ENCODE results near the gene BICDL1.
A peak's percentile ranks its signal among the peaks of the same experiment; 100 is the strongest.

The BICDL1 gene

DNA sequence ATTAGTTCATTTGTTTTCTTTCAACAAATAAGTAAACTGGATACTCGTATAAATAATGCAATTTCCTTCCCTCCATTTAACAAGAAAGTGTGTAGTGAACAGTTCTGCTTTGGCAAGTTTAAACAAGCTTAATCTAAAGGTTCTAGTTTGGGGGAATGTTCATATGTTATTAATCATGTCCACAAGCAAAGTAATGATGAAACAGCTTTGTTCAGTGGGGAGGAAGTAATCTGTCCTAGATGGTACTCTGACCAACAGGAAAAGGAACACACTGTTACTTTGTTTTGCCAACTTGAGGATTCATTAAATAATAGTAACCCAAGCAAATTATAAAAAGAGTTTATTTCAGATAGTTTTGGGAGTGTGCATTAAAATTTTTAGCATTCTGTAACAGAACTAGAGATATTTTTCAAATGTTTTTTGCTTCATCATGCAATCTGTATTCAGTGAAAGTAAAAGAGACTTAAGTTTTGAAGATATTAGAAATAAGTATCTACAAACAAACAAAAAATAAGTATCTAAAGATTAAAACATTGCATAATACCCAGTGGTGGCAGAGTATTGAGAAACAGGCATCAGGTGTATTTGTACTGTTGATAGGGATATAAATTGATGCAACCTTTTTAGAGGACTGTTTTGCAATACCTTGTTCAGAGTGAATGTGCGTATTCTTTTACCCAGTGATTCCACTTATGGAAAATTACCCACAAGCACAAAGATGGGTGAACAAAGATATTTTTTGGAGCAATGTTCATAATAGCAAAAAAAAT, 66.4 kb downstream of the BICDL1 start:
- DNase-seq, result no peak

DNA sequence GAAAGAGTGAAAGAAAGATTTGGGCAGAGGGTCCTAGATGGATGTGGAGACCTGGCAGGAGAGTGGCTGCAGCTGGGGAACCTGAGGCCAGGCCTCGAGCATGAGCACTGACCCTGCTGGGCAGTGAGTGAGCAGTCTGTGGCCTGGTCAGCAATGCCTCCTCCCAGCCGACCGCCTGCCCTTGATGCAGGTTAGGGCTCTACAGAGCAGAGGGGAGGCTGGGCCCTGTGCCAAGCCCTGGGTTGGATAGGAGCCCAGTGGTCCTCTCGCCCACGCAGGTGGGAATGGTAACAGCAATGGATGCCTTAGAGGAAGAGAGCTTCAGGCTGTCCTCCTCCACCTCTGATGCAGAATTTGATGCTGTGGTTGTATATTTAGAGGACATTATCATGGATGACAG, 67.7 kb downstream of the BICDL1 start:
- DNase-seq, result no peak

DNA sequence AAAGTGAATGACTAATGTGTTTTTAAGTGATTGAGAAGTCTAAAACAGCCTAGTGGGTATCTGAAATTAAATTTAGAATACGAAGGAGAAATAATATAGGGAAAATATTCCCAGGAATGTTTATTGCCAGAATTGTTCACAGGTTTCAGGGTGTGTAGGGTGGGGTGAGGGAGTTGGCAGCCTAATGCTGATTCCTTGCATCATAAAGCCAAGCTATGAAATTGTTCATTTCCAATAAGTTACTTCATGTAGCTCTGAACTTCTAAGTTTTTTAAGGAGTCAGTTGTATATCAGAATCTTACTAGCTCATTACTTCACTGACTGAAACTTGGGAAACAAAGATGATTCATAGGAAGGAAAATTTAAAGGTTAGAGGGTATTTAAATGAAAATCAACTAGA, 71.2 kb downstream of the BICDL1 start:
- DNase-seq, result no peak

DNA sequence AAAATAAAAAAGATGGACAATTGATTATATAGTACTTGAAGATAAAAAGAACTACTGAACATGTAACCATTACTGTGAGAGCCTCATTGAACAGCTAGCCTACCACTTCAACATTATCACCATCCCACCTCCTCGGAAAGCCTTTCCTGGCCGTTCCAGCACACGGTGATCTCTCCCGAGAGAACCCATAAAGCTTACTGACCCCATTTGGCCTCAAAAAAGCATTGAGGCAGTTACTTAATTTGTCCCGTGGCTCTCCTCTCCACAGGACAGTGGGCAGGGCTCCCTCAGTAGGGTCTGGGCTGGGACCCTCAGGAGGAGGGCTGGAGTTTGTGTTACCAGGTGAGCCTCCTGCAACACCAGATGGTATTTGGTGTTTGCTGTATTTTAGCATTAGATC, 71.7 kb downstream of the BICDL1 start:
- DNase-seq, result no peak

DNA sequence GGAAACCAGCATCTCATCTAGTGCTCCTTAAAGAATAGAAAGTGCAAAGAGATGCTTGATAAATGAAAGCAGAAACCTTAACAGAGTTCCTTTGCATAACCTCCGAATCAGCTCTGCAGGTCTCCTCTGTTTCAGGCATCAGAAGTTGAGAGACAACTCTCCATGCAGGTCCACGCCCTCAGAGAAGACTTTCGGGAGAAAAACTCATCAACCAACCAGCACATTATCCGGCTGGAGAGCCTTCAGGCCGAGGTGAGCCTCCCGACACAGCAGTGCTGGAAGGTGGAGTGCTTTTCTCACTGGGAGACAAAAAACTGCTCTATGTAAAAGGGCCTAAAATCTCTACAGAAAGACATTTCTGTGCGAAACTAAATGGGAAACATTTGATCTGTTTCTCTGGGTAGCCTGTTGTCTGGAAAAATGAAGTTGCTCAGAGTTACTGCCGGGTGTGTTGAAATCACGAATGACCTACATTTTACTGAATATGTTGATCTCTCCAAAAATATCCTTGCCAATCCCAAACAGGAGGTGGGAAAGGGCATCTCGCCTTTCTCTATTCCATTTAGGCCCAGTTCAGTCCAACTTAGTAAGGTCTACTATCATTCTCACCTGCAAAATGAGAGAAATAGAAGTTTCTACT, 72.7 kb downstream of the BICDL1 start:
- DNase-seq, result no peak

DNA sequence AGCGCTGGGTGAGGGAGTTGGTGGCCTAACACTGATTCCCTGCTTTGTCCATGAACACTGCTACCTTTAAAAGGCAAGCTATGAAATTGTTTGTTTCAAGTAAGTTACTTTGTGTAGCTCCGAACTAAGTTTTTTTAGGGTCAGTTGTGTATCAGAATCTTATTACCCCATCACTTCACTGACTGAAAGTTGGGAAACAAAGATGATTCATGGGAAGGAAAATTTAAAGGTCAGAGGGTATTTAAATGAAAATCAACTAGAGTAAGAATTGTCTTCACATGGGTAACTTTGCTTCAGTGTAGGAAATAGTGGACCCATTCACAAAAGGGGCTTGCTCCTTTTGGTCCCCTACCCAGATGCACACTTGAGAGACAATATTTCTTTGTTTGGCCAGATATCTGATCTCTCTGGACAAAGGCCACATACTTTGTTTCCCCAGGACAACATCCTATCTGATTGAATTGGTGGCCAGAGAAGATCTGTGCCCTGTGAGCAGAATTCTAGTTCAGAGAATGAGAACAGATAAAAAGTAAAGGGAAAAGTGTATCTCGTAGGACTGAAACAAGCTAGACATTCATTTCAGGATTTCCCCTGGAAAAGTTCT, 74.0 kb downstream of the BICDL1 start:
- no peak for DNase-seq

DNA sequence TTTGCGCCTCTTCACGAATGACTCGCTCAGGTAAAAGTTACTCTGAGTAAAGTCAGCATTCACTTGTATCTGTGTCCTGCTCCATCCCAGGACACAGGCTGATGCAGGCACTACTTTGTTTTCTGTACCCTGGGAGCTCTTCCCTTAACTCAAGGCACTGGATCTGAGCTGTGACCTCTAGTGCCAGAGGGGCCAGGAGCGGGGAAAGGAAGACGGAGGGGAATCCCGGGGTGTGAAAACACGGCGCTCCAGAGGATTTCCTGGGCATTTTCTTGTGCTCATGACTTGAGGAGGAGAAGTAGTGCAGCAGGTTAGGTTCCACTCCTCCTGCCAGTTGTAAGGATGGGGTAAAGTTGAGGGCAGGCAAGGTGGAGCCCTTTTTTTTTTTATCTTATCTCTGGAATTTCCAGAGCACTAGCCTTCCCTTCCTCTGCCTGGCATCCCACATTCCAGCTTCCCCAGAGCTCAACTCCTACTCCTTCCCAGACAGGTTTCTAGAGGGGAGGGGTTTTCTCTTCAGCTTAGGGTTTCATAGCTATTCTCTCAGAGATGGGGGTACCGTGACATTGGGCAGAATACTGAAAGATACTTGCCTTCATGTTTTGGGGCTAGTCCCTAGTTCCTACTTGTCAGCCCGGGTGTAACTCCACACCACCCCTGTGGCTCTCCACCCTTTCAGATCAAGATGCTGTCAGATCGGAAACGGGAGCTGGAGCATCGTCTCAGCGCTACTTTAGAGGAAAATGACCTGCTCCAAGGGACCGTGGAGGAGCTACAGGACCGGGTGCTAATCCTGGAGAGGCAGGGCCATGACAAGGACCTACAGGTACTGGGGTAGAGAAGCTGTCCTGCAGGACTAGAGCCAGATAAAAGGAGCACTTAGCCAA, 75.3 kb downstream of the BICDL1 start:
- DNase-seq, result no peak

DNA sequence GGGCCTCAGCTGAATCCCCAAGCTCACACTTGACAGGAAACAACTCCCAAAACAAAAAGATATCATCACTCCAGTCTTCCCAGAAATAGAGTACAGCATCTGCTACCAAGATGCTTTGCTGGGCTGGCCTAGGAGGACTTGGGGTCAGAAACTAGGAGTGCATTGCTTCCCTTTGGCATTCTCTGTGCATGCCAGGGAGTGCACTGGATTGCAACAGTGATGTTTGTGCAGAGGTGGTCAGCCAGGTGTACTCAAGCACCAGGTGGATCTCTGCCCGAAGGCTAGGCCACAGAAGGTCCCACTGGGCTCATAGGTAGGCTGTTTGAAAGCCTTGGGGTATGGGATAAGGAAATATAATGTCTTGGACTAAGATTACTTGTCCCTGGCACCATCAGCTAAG, 76.4 kb downstream of the BICDL1 start:
- no peak for DNase-seq

DNA sequence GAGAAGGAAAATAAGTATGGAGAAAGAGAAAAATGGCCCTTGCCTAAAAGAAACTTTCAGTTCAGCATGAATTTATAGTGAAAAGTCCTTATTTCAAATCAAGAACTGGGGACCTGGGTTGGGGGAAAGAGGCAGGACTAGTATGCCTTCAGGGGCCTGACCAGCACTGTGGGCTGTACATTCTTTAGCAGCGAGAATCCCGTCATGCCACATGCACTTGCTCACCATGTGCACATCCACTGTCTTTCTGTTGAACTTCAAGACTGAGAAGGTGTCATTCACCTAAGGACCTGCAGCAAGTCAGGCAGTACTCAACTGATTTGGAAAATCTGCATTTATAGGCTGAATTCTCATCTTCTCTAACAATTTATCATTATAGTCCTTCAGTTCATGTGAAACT, 77.3 kb downstream of the BICDL1 start:
- DNase-seq, result no peak

DNA sequence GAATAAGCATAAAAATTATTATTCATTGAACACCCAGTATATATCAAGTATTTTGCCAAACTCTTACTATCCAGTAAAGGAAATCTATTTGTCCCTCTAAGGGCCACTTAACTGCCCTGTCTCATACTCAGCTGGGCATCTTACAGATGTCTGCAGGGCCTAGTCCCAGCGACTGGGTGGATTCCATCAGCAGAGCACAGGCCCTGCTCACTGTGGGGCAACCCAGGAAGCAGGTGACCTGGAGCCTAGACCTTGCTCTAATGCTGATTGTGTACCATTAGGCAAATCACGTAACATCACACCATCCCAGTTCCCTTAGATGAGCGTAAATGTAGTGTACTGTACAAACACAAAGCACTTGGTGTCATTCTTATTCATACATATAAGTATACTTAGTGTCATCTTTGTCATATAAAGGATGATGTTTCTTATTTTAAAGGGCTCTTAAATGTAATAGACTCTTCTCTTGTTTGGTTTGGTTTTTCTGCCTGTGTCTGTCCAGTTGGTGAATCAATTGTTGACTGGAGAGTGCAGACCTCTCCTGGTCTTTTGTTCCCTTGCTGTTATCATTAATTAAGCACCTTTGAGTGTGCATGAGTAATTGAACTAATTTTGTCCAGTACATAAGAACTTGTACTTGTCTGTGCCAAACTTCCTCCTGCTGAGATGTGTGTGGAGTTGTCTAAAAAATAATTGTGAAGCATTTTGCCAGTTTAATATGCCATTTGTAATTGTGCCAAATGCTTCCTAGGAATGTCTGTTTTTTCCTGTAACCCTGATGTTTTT, 78.2 kb downstream of the BICDL1 start:
- no peak for DNase-seq

DNA sequence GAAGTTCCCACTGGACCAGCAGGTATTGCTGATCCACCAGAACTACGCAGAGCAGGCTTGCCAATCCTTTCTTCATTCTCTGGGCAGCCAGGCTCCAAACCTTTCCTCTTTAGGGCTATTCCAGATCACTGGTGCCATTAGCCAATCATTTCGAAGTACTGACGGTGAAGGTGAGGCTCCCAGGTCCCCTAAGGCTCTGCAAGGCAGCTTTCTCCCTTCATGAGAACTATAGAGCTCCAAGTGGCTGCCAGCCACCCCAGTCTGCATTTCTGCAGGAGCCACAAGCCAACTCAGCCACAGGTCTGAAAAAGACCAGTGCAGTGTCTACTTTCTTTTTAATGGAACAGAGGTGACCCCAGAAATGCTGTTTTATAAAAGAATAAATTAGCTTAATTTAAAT, 78.9 kb downstream of the BICDL1 start:
- DNase-seq, result no peak

DNA sequence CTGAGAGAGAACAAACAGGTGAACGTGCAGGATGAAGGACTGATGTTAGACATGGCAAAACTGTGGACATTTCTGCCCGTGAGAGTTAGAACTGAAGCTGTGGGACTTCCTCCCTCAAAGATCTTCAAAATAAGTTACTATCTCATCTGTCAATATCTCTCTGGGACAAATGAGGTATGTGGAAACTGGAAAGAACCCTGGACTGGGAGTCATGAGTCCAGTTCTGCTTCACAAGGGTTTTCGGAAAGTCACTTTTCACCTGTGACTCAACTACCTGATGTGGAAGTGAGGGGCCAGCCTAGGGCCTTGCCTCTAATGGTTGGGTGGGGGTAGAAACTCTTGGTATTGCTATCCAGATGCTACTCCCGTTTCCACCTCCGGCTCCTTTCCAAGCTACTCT, 80.2 kb downstream of the BICDL1 start:
- DNase-seq, result no peak

DNA sequence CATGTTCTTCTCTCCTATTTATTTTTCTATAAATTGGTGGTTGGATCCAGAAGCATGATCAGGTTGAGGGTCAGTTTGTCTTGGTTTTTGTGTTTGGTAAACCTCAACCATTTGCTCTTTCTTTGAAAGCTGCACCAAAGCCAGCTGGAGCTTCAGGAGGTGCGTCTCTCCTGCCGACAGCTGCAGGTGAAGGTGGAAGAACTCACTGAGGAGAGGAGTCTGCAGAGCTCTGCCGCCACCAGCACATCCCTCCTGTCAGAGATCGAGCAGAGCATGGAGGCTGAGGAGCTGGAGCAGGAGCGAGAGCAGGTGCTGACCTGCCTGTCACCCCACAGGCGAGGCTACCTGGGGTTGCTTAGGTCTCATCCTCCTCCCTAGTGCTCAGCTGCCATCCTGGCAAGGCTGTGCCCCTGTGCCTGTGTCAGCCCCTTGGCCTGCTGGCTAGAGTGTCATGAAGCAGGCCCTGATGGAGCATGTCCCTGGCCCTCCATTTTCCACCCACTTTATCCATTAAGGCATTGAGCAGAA, 82.5 kb downstream of the BICDL1 start:
- DNase-seq, result no peak

DNA sequence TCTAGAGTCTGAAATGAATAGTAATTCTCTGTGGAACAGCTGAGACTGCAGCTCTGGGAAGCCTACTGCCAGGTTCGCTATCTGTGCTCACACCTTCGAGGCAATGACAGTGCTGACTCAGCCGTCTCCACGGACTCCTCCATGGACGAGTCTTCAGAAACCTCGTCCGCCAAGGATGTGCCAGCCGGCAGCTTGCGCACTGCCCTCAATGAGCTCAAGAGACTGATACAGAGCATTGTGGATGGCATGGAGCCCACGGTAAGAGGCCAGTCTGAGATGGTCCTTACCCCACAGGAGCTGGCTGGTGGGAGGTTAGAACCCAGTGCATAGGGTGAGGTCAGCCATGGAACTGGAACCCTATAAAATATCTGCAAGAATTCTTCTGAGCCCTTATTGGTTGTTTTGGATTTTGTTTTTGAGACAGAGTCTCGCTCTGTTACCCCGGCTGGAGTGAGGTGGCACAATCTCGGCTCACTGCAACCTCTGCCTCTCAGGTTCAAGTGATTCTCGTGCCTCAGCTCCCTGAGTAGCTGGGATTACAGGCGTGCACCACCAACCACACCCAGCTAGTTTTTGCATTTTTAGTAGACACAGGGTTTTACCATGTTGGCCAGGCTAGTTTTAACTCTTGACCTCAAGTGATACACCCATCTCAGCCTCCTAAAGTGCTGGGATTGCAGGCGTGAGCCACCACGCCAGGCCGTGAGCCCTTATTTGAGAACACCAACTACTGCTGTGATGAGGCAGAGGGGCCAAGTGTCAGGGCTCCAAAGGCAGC, 83.6 kb downstream of the BICDL1 start:
- no peak for DNase-seq

DNA sequence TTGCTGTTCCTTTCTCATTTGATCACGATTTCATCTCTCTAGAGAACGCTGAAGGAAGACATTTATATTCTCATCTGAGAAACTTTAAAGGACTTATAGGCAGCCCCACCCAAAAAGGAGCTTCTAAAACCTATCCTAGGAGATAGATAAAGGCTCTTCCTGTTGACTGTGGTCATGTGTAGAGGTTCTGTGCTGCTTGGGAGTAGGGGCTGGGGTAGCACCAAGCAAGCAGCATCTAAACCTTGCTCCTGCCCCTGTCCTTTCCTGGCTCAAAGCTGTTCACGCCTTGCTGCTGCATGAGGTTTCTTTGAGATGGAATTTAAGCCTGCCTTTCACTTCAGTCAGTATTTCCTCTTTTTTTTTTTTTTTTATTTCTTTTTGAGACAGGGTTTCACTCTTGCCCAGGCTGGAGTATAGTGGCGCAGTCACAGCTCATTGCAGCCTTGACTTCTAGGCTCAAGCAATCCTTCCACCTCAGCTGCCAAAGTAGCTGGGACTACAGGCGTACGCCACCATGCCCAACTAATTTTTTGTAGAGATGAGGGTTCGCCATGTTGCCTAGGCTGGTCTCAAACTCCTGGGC, 86.1 kb downstream of the BICDL1 start:
- DNase-seq, result no peak

DNA sequence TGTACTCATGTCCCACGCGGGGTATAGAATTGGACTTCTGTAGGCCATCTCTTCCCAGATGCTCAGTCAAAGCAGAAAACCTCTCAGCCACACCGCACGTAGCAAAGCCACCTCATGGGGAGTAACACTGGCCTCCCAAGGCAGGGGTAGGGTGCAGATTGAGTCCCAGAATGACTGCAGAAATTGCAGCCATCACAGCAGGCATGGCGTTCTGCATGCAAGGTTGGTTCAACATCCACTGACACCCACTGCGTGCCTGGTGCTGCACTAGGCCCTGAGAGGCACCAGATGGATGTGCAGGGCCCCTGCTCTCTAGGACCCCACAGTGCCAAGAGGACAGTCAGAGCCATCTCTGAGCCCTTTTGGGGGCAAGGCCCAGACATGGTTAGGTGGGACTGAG, 87.6 kb downstream of the BICDL1 start:
- DNase-seq, result no peak

DNA sequence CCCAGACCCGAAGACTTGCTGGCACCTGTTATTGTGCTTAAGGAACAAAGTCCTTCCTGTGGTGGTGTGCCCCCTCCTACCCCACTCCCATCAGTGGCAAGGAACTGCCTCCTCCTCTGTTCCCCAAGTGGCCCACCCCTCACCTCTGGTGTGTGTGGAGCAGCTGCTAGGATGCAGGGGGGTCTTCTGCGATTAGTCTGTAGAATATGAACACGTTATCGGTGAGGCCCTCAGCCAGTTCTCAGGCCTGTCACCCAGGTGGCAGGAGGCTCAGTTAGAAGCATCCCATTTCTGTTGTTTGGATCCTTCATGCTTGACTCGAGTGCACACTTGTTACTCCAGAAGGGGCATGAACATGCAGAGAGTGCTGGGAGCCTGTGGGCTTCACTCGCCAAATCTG, 88.2 kb downstream of the BICDL1 start:
- no peak for DNase-seq

DNA sequence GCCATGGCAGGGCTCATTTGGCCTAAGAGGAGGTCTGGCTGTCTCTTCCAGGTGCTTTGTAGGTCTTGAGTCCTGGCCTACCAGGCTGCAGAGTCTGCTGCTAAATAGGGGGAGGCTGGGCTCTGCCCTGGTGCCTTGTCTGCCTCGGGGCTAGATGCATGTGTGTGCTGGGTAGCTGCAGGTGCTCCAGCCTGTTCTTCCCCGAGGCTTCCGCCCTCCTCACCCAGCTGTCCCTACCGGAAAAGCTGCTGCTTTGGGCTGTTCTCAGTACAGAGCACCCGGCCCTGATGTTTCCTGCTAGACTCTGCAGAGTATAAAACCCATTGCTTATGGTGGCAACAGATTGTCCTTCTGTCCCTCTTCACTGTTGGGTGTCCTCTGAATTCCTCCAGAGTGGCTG, 89.8 kb downstream of the BICDL1 start:
- DNase-seq, result peak in 1 of 5 experiments; percentile 41

DNA sequence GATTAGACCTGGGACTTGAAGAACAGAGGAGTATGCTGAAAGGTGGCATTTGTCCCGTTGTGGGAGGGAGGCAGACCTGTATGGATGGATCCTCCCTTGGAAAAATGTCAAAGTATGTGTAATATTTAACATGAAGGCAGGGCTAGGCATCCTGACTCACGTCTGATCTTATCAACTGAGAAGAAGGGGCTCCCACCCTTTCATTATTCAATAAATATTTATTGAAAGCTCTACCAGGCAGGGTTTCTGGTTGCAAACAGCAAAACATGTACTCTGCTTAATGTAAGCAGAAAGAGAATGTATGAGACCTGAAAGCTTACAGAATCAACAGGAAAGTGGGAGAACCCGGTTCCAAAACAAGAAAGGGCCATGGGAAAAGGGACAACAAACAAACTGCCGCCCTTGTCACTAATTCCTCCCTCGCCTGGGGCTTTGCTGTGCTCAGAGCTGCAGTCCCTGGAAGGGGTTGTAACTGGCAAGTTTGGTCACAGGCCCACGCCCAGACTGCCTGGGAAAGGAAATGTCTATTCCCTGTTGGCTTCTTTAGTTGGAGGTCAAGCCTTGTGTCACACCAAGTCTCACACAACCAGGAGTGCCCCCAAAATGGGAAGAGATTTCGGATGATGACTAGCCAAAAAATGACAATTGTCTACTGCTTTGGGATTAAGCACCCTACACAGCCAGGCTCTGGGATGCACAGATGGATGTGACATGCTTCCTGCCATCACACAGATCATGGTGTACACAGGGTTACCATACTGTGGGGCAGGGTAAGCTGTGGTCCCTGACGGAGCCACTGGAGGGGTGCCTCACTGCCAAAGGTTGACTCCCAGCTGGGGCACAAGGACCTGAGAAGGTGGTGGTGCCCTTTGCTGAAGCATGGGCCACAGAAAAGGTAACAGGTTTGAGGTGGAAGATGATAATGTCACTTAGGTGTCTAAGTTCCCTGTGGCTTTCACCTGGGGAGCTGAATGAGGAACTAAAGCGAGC, 90.7 kb downstream of the BICDL1 start:
- no peak for DNase-seq

DNA sequence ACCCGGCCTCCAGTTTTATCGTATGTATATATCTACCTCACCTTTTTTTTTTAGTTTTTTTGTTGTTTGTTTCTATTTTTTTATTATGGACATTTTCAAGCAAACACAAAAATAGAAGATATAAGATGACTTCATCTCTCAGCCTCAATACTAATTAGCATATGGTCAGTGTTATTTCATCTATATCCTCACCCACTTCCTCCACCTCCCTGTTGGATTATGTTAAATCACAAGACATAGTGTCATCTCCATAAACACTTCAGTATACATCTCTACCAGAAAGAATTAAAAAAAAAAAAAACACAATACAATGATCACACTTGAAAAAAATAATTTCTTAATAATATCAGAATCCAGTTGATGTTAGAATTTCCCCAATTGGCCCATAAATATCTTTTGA, 92.6 kb downstream of the BICDL1 start:
- no peak for DNase-seq
